Amniotic epithelial cell (primary cell): ENCODE data around the gene RTEL1.
"Not testable (repeated sequence)": the region's sequence is repeated elsewhere in the genome, so short reads cannot be mapped to it uniquely, and the experiment has no call there.

ENCODE experiments used
- DNase-seq: peaks from one replicate; pipeline ENCODE4 v3.0.0-alpha.2; 2010; ENCODE audit warnings: low read depth

The RTEL1 gene

GRCh38 chr20:63667858-63668257 lies 9.7 kb downstream of the RTEL1 start:
- DNase-seq = no peak

- DNase-seq = no peak
Measured at GRCh38 chr20:63668351-63668750, 10.2 kb downstream of the RTEL1 start.

- DNase-seq = not testable (repeated sequence)
Measured at GRCh38 chr20:63671695-63672094, 13.6 kb downstream of the RTEL1 start.

GRCh38 chr20:63672666-63673065 lies 14.6 kb downstream of the RTEL1 start:
- no peak for DNase-seq

- no peak for DNase-seq
Measured at GRCh38 chr20:63673951-63674350, 15.8 kb downstream of the RTEL1 start.

GRCh38 chr20:63675681-63676368 lies 17.7 kb downstream of the RTEL1 start:
- DNase-seq = no peak

GRCh38 chr20:63678071-63678470 lies 20.0 kb downstream of the RTEL1 start:
- no peak for DNase-seq

GRCh38 chr20:63678667-63679465 lies 20.8 kb downstream of the RTEL1 start:
- no peak for DNase-seq

- DNase-seq = no peak
Measured at GRCh38 chr20:63679799-63680305, 21.7 kb downstream of the RTEL1 start.

GRCh38 chr20:63680427-63680826 lies 22.3 kb downstream of the RTEL1 start:
- no peak for DNase-seq

GRCh38 chr20:63680857-63681608 lies 22.9 kb downstream of the RTEL1 start:
- DNase-seq = no peak

- DNase-seq = no peak
Measured at GRCh38 chr20:63681609-63682142, 23.6 kb downstream of the RTEL1 start.

GRCh38 chr20:63682384-63683139 lies 24.4 kb downstream of the RTEL1 start:
- DNase-seq = peak; percentile 99

GRCh38 chr20:63685269-63686026 lies 27.3 kb downstream of the RTEL1 start:
- no peak for DNase-seq

GRCh38 chr20:63686094-63686491 lies 28.0 kb downstream of the RTEL1 start:
- DNase-seq = no peak

- peak; percentile 82 for DNase-seq
Measured at GRCh38 chr20:63686492-63687321, 28.6 kb downstream of the RTEL1 start.

- DNase-seq = no peak
Measured at GRCh38 chr20:63687419-63688178, 29.5 kb downstream of the RTEL1 start.

- DNase-seq = no peak
Measured at GRCh38 chr20:63688228-63689045, 30.3 kb downstream of the RTEL1 start.
